Measurements from ENCODE around the gene C8G.

GRCh38 chr9:136983656-136984314 is 38.7 kb downstream of the C8G start:
- TF ChIP-seq CTCF (IDR thresholded peaks at IDR 0.05; ENCODE audit: insufficient read depth, low read depth, low read length) (no peak), EZH2 (IDR thresholded peaks at IDR 0.05; ENCODE audit: insufficient read depth, low read length) (no peak)
